DMS 273 (cell line): ENCODE measurements around the gene FMN2.

Experiments used
- DNase-seq: peaks from one replicate; lab custom pipeline; 2025; ENCODE audit not compliant: unreplicated experiment; lab: John Stamatoyannopoulos, UW

The FMN2 gene

GRCh38 chr1:240091614-240092300, at the start of gene FMN2:
FMN2 (plus strand) TSS chr1:240091883; CDS start chr1:240092110, 227 bp downstream.
- peak; percentile 82 for DNase-seq

GRCh38 chr1:240044620-240045019, 47.1 kb upstream of the FMN2 start:
- no peak for DNase-seq

GRCh38 chr1:240046000-240046399, 45.7 kb upstream of the FMN2 start:
- no peak for DNase-seq

- no peak for DNase-seq
Observed at GRCh38 chr1:240054109-240054701, 37.5 kb upstream of the FMN2 start.

GRCh38 chr1:240055936-240056335, 35.7 kb upstream of the FMN2 start:
- DNase-seq, result no peak

- no peak for DNase-seq
Observed at GRCh38 chr1:240056350-240056749, 35.3 kb upstream of the FMN2 start.

GRCh38 chr1:240058049-240058448, 33.6 kb upstream of the FMN2 start:
- DNase-seq, result no peak

GRCh38 chr1:240068961-240069360, 22.7 kb upstream of the FMN2 start:
- DNase-seq, result no peak

GRCh38 chr1:240070188-240070587, 21.5 kb upstream of the FMN2 start:
- no peak for DNase-seq

GRCh38 chr1:240073097-240073496, 18.6 kb upstream of the FMN2 start:
- DNase-seq, result no peak

- no peak for DNase-seq
Observed at GRCh38 chr1:240074422-240074821, 17.3 kb upstream of the FMN2 start.

- no peak for DNase-seq
Observed at GRCh38 chr1:240074908-240075307, 16.8 kb upstream of the FMN2 start.

- DNase-seq, result no peak
Observed at GRCh38 chr1:240084337-240084736, 7.3 kb upstream of the FMN2 start.

GRCh38 chr1:240084749-240085148, 6.9 kb upstream of the FMN2 start:
- no peak for DNase-seq

GRCh38 chr1:240086726-240087125, 5.0 kb upstream of the FMN2 start:
- no peak for DNase-seq

GRCh38 chr1:240090014-240090413, 1.7 kb upstream of the FMN2 start:
- no peak for DNase-seq

GRCh38 chr1:240090957-240091600, 604 bp upstream of the FMN2 start:
- no peak for DNase-seq

- peak; percentile 43 for DNase-seq
Observed at GRCh38 chr1:240092301-240093119, 827 bp downstream of the FMN2 start.

- DNase-seq, result peak; percentile 29
Observed at GRCh38 chr1:240093120-240093961, 1.7 kb downstream of the FMN2 start.

GRCh38 chr1:240094041-240094722, 2.5 kb downstream of the FMN2 start:
- no peak for DNase-seq
